SK-N-MC (cell line): ENCODE data around the gene SLC18B1.
A peak's percentile ranks its signal among the peaks of the same experiment; 100 is the strongest.

Source experiments
- EZH2 ChIP-seq: fragments of 200-600 bp; sonication (generic); IDR thresholded peaks from one replicate; pipeline ENCODE4 v1.6.1; 2017; ENCODE audit warnings: antibody characterized with exemption
- FOXP2 ChIP-seq: optimal IDR thresholded peaks from 2 replicates; pipeline ENCODE3; 2011; ENCODE audit warnings: mild to moderate bottlenecking, moderate library complexity; ENCODE audit not compliant: insufficient read depth; ENCODE audit errors: extremely low read length, control extremely low read depth
- POLR2AphosphoS5 ChIP-seq: IDR thresholded peaks from 2 replicates; pipeline ENCODE4 v1.6.1; 2012; ENCODE audit warnings: mild to moderate bottlenecking, low read depth, low read length, borderline replicate concordance

- peak; percentile 72 for TF ChIP-seq POLR2AphosphoS5
- no peak for TF ChIP-seq EZH2
- TF ChIP-seq FOXP2 = no peak
These were observed 22.4 kb upstream of the SLC18B1 start for GRCh38 chr6:132820629-132821381.
